GM21528 (cell line): ENCODE measurements around the gene PRPF6.
A peak's percentile ranks its signal among the peaks of the same experiment; 100 is the strongest.
"Not testable (repeated sequence)": the region's sequence is repeated elsewhere in the genome, so short reads cannot be mapped to it uniquely, and the experiment has no call there.

ENCODE experiments used
- ATAC-seq: cut with Tn5 transposase; IDR thresholded peaks from one replicate; pipeline ENCODE4 v1.9.1; 2021; ENCODE audit warnings: mild to moderate bottlenecking, moderate library complexity; ENCODE audit not compliant: unreplicated experiment, low FRiP score

PRPF6 gene

DNA sequence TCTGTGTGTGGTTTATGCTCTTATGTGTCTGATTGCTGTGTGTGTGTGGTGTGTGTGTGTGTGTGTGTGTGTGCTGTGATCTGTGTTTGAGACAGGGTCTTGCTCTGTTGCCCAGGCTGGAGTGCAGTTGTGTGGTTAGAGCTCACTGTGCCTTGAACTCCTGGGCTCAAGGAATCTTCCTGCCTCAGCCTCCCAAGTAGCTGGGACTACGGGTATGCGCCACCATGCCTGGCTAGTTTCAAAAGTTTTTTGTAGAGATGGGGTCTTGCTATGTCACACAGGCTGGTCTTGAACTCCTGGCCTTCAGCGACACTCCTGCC, 7.8 kb upstream of the PRPF6 start:
- no peak for ATAC-seq

GRCh38 chr20:63973636-63974401, 7.1 kb upstream of the PRPF6 start:
- ATAC-seq, result no peak

DNA sequence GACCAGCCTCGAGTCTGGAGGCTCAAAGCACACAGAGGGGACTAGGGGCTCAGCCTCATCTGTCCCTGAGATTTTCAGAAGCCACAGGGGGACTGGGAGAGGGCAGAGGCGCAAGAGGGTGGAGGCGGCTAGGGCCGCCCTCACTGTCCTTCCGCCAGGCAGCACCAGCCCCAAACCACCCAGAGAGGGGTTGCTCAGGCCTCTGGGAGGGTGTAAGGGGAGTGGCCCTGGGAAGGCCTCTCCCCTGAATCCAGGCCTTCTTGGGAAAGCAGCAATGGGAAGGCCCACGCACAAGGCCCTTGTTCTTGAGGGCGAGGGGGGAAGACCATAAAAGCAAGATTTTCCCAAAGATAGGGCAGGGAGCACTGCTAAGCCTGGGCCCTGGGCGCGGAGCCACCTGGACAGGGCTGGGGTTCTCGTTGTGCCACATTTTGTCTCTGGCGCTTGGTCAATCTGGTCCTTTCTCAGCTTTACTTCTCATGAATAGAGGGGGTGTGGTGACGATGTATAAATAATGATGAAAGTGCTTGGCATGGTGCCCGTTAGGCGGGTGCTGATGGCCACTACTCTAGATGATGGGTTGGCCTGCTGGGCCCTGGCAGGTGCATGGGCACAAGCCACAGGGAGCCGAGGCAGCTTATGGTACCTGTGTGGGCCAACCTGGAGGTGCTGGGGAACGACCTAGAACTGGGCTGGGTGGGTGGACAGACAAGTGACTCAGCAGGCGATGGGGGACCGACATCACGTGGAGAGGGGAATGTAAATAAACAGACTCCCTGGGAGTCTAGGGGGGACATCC, 6.3 kb upstream of the PRPF6 start:
- ATAC-seq, result no peak

DNA sequence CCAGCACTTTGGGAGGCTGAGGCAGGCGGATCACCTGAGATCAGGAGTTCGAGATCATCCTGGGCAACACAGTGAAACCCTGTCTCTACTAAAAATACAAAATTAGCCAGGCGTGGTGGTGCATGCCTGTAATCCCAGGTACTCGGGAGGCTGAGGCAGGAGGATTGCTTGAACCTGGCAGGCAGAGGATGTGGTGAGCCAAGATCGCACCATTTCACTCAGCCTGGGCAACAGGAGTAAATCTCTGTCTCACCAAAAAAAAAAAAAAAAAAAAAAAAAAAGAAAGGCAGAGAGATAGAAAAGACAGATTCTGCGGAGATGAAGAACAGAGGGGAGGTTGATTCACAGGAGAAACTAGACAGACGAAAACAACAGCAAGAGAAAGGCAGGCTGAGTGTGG, 4.4 kb upstream of the PRPF6 start:
- ATAC-seq, result not testable (repeated sequence)

DNA sequence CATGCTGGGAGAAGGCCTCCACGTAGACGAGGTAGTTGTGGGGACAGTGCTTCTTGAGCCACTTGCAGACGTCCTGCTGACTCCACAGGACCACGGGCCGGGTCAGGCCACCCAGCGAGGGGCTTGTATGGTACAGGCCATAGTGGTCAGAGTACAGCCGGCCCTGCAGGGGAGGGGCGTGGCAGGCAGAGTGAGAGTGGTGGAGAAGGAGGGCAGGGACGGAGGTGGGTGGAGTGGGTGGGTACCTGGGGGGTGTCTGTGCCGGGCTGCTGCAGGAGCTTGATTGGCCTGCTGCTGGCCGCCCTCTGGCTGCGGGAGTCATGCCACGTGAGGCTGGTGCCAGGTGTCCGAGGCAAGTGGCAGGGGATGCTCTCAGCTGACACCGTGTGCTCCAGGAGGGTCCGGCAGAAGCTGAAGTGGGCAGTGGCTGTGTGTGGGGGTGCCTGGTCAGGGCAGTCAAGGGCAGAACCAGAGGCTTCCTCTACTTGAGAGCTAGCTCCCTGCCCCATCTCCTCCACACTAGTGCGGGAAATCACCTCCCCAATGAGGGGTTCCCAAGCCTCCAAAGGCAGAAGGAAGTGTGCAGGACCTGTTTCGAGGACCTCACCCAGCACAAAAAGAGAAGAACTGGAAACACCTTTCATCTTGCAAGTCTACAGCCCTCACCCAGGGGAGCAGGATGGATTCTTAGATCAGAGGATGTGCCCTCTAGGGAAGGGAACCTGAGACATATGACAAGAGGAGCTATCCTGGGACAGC, 3.8 kb upstream of the PRPF6 start:
- ATAC-seq, result no peak

GRCh38 chr20:63977739-63978276, 3.1 kb upstream of the PRPF6 start:
- ATAC-seq, result no peak

DNA sequence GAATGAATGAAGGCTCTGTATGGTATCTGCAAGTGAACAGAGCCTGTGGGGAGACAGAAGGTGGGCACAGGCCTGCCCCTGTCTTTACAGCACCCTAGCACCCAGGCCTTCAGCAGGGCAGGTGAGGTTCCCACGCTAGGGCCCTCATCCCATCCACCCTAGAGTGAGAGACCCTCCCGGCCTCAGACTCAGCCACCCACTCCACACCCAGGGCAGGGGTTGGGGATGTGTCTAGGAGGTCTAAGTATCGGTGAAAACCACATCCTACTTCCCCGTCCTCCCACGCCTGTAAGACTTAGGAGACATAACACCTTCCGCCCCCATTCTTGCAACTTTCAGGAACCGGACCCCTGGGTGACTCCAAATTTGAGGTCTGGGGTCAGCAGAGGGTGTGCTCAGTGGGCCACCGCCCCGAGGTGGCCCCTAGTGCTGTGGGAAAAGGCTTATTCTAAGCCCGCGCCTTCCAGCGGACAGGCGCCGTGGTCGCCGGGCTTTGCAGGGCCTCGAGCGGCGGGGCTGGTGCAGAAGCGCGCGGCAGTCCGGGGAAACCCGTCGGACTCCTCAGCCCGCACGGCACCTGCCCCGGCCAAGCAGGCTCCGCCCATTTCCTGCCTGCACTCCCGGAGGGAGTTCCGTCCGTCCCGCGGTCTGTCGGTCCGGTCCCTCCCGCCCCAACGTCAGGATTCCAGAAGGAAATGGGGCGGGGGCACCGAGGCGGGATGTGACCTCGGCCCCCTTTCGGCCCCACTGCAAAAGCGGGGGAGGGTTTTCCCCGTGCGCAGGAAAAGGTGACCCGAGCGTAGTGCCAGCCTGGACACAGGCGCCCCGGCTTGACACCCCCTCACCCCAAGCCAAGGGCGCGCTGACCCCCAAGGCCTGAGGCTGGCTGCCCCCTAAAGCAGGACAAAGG, 2.4 kb upstream of the PRPF6 start:
- no peak for ATAC-seq

DNA sequence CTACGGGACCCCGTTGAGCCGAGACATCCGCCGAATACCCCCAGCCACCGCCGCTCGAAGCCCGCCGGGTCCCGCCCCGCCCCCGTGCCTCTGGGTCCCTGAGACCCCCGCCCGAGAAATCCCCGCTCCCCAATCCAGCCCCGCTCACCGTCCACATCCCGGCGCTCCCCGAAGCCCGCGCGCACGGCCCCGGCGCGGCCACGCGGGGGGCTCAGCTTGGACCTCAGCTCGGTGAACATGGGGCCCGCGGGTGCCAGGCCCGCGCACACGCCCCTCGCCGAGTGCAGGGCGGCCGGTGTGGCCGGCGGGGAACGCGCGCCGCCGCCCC, 1.7 kb upstream of the PRPF6 start:
- ATAC-seq, result no peak

- ATAC-seq, result peak; percentile 35
Observed at GRCh38 chr20:63979557-63980316, 1.2 kb upstream of the PRPF6 start, which contains the start of gene SAMD10. Gene SAMD10, minus strand, starts transcription at chr20:63979642. Its CDS starts 175 bp downstream, at chr20:63979467.

DNA sequence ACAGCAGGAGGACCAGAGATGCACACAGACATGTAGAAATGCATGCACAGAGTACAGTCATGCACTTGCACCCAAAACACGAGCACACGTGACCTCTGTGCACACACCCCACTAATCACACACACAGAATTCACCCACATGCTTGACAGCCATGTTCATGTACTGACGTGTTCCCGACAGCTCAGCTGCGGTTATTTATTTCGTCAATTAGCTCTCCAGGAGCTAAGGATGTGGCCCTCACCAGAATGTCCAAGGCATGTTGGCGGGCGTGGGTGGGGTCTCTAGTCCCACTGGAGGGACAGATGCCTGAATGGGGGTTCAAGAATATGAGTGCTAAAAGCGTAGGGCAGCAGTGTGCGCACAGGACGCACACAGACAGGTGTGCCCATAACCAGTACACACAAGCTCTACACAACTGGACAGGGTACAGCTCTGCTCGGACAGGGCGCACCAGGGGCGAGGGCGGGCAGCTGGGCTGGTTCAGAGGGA, 571 bp upstream of the PRPF6 start:
- ATAC-seq, result peak; percentile 10

GRCh38 chr20:63982937-63983336, 2.0 kb downstream of the PRPF6 start:
- ATAC-seq, result no peak

DNA sequence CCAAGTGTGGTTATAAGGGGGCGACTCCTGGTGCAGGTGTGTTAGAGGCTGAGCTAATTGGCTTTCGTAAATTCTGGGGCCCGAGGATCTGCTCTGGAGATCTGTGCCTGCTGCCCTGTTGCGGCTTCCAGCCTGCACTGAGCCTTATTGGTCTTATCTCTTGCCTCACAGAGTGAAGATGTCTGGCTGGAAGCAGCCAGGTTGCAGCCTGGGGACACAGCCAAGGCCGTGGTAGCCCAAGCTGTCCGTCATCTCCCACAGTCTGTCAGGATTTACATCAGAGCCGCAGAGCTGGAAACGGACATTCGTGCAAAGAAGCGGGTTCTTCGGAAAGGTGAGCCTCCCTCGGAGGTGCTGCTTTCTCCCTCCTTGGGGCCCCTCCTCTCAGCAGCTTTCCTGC, 20.0 kb downstream of the PRPF6 start:
- no peak for ATAC-seq

DNA sequence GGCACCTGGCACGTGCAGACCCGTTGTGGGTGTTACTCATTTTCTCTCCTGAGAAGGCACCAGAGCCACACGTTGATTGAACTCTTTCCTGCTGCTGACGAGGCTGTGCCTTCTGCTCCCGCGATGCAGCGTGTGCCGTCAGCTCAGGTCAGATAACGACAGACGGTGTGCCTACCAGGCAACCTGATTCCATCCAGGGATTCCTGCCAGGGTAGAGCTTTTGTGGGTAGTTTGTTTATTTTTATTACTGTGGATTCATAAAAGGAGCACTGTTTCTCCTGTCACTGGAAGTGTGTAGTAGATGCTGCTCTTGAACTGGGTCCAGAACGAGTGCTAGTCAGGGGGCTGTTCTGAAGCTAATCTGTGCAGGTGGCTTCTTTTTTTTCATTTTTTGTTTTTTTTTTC, 20.7 kb downstream of the PRPF6 start:
- ATAC-seq, result no peak

DNA sequence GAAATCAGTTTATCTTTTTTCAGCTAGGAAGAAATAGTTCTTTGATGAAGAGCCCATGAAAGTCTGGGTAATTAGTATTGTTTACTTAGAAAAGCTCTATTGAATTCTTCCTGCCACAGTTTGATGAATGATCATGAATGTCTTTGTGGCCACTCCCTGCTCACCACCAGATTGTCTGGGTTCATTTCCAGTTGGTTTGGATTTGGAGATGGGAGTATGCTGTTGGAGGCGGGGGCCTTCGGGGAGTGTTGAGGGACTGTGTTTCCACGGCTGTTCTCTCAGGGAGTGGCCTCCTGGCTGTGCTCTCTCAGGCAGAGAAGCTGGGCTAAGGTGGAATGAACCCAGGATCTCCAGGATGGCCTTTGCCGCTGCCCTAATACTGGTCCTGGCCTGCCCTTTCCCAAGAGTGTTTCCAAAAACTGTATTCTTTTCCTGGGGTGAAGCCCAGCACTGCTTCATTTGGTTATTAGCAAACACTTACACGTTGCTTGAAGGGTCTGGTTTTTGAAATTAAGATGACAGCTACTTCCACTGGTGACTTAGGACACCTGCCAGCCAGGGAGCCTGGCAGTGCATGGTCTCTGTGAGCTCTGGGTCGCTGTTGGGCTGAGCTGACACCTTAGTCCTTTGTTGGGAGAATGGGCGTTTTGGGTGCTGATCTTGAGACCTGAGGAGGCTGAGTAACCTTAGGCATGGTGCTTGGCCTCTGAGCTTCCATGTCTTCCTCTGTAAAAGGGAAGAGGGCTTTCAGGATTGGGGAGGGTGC, 23.2 kb downstream of the PRPF6 start:
- no peak for ATAC-seq

GRCh38 chr20:64005394-64005793, 24.5 kb downstream of the PRPF6 start:
- no peak for ATAC-seq

DNA sequence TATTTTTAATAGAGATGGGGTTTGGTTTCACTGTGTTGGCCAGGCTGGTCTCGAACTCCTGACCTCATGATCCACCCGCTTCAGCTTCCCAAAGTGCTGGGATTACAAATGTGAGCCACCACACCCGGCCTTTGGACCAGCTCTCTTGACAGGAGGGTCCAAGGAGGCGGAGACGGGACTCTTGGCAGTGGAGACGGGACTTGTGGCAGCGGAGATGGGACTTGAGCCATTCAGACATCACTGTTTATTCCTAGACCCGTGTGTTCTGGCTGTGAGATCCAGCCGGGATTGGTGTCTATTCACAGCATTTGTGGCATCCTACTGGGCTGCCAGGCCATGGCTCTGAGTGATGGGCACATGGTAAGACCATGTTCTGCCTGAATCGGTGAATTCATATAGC, 25.6 kb downstream of the PRPF6 start:
- no peak for ATAC-seq

- no peak for ATAC-seq
Observed at GRCh38 chr20:64006902-64007301, 26.0 kb downstream of the PRPF6 start.

- ATAC-seq, result no peak
Observed at GRCh38 chr20:64009811-64010387, 29.0 kb downstream of the PRPF6 start.
